ENCODE measurements around the gene PPP2R2B.

Gene PPP2R2B

GRCh38 chr5:146745931-146746577, 132.5 kb downstream of the PPP2R2B start:
- Histone ChIP-seq H3K27me3 (ENCODE audit: control insufficient read depth in 1 of 2, insufficient read depth in 1 of 2, low read length in 2 of 2) (no peaks in the 10 kb centered on the region), H3K4me1 (ENCODE audit: control insufficient read depth, insufficient read depth, low read depth, low read length) (no peaks in the 10 kb centered on the region), H3K4ac (ENCODE audit: low read depth in 1 of 2, low read length in 2 of 2) (no peak overlapping the region), H3K79me1 (replicated peaks; ENCODE audit: low read length, poor library complexity, severe bottlenecking) (no peaks in the 10 kb centered on the region), H3K4me2 (ENCODE audit: low read length, poor library complexity, severe bottlenecking) (no peak overlapping the region), H2BK5ac (ENCODE audit: low read depth, low read length, poor library complexity, severe bottlenecking) (no peak overlapping the region), H3K14ac (ENCODE audit: low read length in 2 of 2) (no peak overlapping the region), H3K9ac (ENCODE audit: low read length) (no peak overlapping the region), H3K4me3 (ENCODE audit: insufficient read depth in 1 of 2, low read depth in 1 of 2, low read length in 2 of 2) (no peak overlapping the region), H4K91ac (ENCODE audit: low read length) (no peak overlapping the region), H2AK5ac (ENCODE audit: low read length, severe bottlenecking) (no peak overlapping the region), H2BK12ac (ENCODE audit: low read length in 2 of 2) (no peak overlapping the region), H2BK120ac (ENCODE audit: low read depth, low read length) (no peak overlapping the region), H3K36me3 (ENCODE audit: control insufficient read depth in 1 of 2, insufficient read depth in 2 of 2, low read depth in 1 of 2, low read length in 2 of 2) (no peaks in the 10 kb centered on the region), H3K18ac (ENCODE audit: low read depth in 1 of 2, low read length in 2 of 2) (no peak overlapping the region), H3K23ac (ENCODE audit: low read length in 2 of 2) (no peak overlapping the region), H2AFZ (ENCODE audit: low read depth, low read length) (no peak overlapping the region), H2BK15ac (ENCODE audit: low read depth, poor library complexity, severe bottlenecking) (no peak overlapping the region), H3K27ac (ENCODE audit: low read length, poor library complexity, severe bottlenecking) (no peak overlapping the region), H4K8ac (ENCODE audit: low read length) (no peak overlapping the region), H3K9me3 (ENCODE audit: control insufficient read depth, low read length) (no peaks in the 10 kb centered on the region)
- WGBS, result 83% methylated on average over 4 of the region's 5 CpGs
- no peak for DNase-seq

GRCh38 chr5:146744068-146744745, 134.3 kb downstream of the PPP2R2B start:
- no peaks in the 10 kb centered on the region for H3K36me3 ChIP-seq (ENCODE audit: control insufficient read depth in 1 of 2, insufficient read depth in 2 of 2, low read depth in 1 of 2, low read length in 2 of 2)
- no peak overlapping the region for H3K14ac ChIP-seq (ENCODE audit: low read length in 2 of 2)
- no peaks in the 10 kb centered on the region for H3K79me1 ChIP-seq (replicated peaks; ENCODE audit: low read length, poor library complexity, severe bottlenecking)
- DNase-seq, result no peak
- no peak overlapping the region for H3K4me2 ChIP-seq (ENCODE audit: low read length, poor library complexity, severe bottlenecking)
- H3K23ac ChIP-seq (ENCODE audit: low read length in 2 of 2), result no peak overlapping the region
- H2BK120ac ChIP-seq (ENCODE audit: low read depth, low read length), result no peak overlapping the region
- no peaks in the 10 kb centered on the region for H3K9me3 ChIP-seq (ENCODE audit: control insufficient read depth, low read length)
- H3K27ac ChIP-seq (ENCODE audit: low read length, poor library complexity, severe bottlenecking), result no peak overlapping the region
- no peak overlapping the region for H2BK5ac ChIP-seq (ENCODE audit: low read depth, low read length, poor library complexity, severe bottlenecking)
- 50% methylated on average over 1 of the region's 2 CpGs for WGBS
- H3K4ac ChIP-seq (ENCODE audit: low read depth in 1 of 2, low read length in 2 of 2), result no peak overlapping the region
- H3K4me3 ChIP-seq (ENCODE audit: insufficient read depth in 1 of 2, low read depth in 1 of 2, low read length in 2 of 2), result no peak overlapping the region
- H4K91ac ChIP-seq (ENCODE audit: low read length), result no peak overlapping the region
- no peak overlapping the region for H3K18ac ChIP-seq (ENCODE audit: low read depth in 1 of 2, low read length in 2 of 2)
- no peak overlapping the region for H4K8ac ChIP-seq (ENCODE audit: low read length)
- peak overlapping the region; percentile 59 for H3K9ac ChIP-seq (ENCODE audit: low read length)
- H2AFZ ChIP-seq (ENCODE audit: low read depth, low read length), result no peak overlapping the region
- no peaks in the 10 kb centered on the region for H3K27me3 ChIP-seq (ENCODE audit: control insufficient read depth in 1 of 2, insufficient read depth in 1 of 2, low read length in 2 of 2)
- H2BK15ac ChIP-seq (ENCODE audit: low read depth, poor library complexity, severe bottlenecking), result no peak overlapping the region
- H2AK5ac ChIP-seq (ENCODE audit: low read length, severe bottlenecking), result no peak overlapping the region
- no peak overlapping the region for H2BK12ac ChIP-seq (ENCODE audit: low read length in 2 of 2)
- no peaks in the 10 kb centered on the region for H3K4me1 ChIP-seq (ENCODE audit: control insufficient read depth, insufficient read depth, low read depth, low read length)

- WGBS, result 96% methylated on average over 5 of the region's 5 CpGs
- Histone ChIP-seq H3K18ac (ENCODE audit: low read depth in 1 of 2, low read length in 2 of 2) (no peak overlapping the region), H3K14ac (ENCODE audit: low read length in 2 of 2) (no peak overlapping the region), H3K4me3 (ENCODE audit: insufficient read depth in 1 of 2, low read depth in 1 of 2, low read length in 2 of 2) (no peak overlapping the region), H3K4ac (ENCODE audit: low read depth in 1 of 2, low read length in 2 of 2) (no peak overlapping the region), H3K9ac (ENCODE audit: low read length) (no peak overlapping the region), H3K79me1 (replicated peaks; ENCODE audit: low read length, poor library complexity, severe bottlenecking) (no peaks in the 10 kb centered on the region), H4K91ac (ENCODE audit: low read length) (no peak overlapping the region), H3K4me2 (ENCODE audit: low read length, poor library complexity, severe bottlenecking) (no peak overlapping the region), H2BK120ac (ENCODE audit: low read depth, low read length) (no peak overlapping the region), H4K8ac (ENCODE audit: low read length) (no peak overlapping the region), H3K9me3 (ENCODE audit: control insufficient read depth, low read length) (no peaks in the 10 kb centered on the region), H2AK5ac (ENCODE audit: low read length, severe bottlenecking) (no peak overlapping the region), H3K27me3 (ENCODE audit: control insufficient read depth in 1 of 2, insufficient read depth in 1 of 2, low read length in 2 of 2) (no peaks in the 10 kb centered on the region), H3K27ac (ENCODE audit: low read length, poor library complexity, severe bottlenecking) (no peak overlapping the region), H2BK5ac (ENCODE audit: low read depth, low read length, poor library complexity, severe bottlenecking) (no peak overlapping the region), H2BK15ac (ENCODE audit: low read depth, poor library complexity, severe bottlenecking) (no peak overlapping the region), H3K36me3 (ENCODE audit: control insufficient read depth in 1 of 2, insufficient read depth in 2 of 2, low read depth in 1 of 2, low read length in 2 of 2) (no peaks in the 10 kb centered on the region), H2AFZ (ENCODE audit: low read depth, low read length) (no peak overlapping the region), H3K4me1 (ENCODE audit: control insufficient read depth, insufficient read depth, low read depth, low read length) (no peaks in the 10 kb centered on the region), H2BK12ac (ENCODE audit: low read length in 2 of 2) (no peak overlapping the region), H3K23ac (ENCODE audit: low read length in 2 of 2) (no peak overlapping the region)
- no peak for DNase-seq
These were observed 143.5 kb downstream of the PPP2R2B start for GRCh38 chr5:146734936-146735577.

GRCh38 chr5:146732962-146733361, 145.6 kb downstream of the PPP2R2B start:
- Histone ChIP-seq H2BK15ac (ENCODE audit: low read depth, poor library complexity, severe bottlenecking) (no peak overlapping the region), H2AFZ (ENCODE audit: low read depth, low read length) (no peak overlapping the region), H4K91ac (ENCODE audit: low read length) (no peak overlapping the region), H3K27ac (ENCODE audit: low read length, poor library complexity, severe bottlenecking) (peak overlapping the region; percentile 39), H3K4ac (ENCODE audit: low read depth in 1 of 2, low read length in 2 of 2) (no peak overlapping the region), H3K4me3 (ENCODE audit: insufficient read depth in 1 of 2, low read depth in 1 of 2, low read length in 2 of 2) (no peak overlapping the region), H3K14ac (ENCODE audit: low read length in 2 of 2) (no peak overlapping the region), H3K27me3 (ENCODE audit: control insufficient read depth in 1 of 2, insufficient read depth in 1 of 2, low read length in 2 of 2) (no peaks in the 10 kb centered on the region), H3K9me3 (ENCODE audit: control insufficient read depth, low read length) (peaks cover 14% of the 10 kb centered on the region), H2BK120ac (ENCODE audit: low read depth, low read length) (no peak overlapping the region), H3K18ac (ENCODE audit: low read depth in 1 of 2, low read length in 2 of 2) (no peak overlapping the region), H2BK12ac (ENCODE audit: low read length in 2 of 2) (no peak overlapping the region), H3K4me1 (ENCODE audit: control insufficient read depth, insufficient read depth, low read depth, low read length) (no peaks in the 10 kb centered on the region), H4K8ac (ENCODE audit: low read length) (no peak overlapping the region), H3K36me3 (ENCODE audit: control insufficient read depth in 1 of 2, insufficient read depth in 2 of 2, low read depth in 1 of 2, low read length in 2 of 2) (no peaks in the 10 kb centered on the region), H3K4me2 (ENCODE audit: low read length, poor library complexity, severe bottlenecking) (no peak overlapping the region), H3K23ac (ENCODE audit: low read length in 2 of 2) (no peak overlapping the region), H2AK5ac (ENCODE audit: low read length, severe bottlenecking) (no peak overlapping the region), H3K79me1 (replicated peaks; ENCODE audit: low read length, poor library complexity, severe bottlenecking) (no peaks in the 10 kb centered on the region), H3K9ac (ENCODE audit: low read length) (no peak overlapping the region), H2BK5ac (ENCODE audit: low read depth, low read length, poor library complexity, severe bottlenecking) (no peak overlapping the region)
- WGBS, result no CpG with 5 or more reads among the region's 3 CpGs
- DNase-seq, result no peak

Measured in mesenchymal stem cell (in vitro differentiated cells and primary cell).